ENCODE data around the gene UBR4. TPM values are rescaled to one million over a fixed set of nuclear protein-coding genes. Genes with fewer than 3 reads are reported as not detected.
A peak's percentile ranks its signal among the peaks of the same experiment; 100 is the strongest.

The UBR4 gene
- total and polyA plus RNA-seq, 3 donors from 2014 or later: 301 to 708 (median 613) TPM

GRCh38 chr1:19100028-19100427, 110.0 kb downstream of the UBR4 start:
- Histone ChIP-seq H3K9me3 (no peaks in the 10 kb centered on the region), H3K27me3 (no peaks in the 10 kb centered on the region), H3K4me3 (no peak overlapping the region), H3K4me1 (peaks cover 6% of the 10 kb centered on the region), H3K36me3 (ENCODE audit: low read depth, missing control alignments) (no peaks in the 10 kb centered on the region), H3K27ac (no peak overlapping the region)
- TF ChIP-seq CTCF (IDR thresholded peaks at IDR 0.05): no peak
- TF ChIP-seq POLR2A (IDR thresholded peaks at IDR 0.05): no peak
- intact Hi-C loops (cut with DNase I; ENCODE audit: low total_unique reads): no loop called here
- 91 to 98% methylated on average over 5 of the region's 5 CpGs for WGBS, 2 donors
- no peak for DNase-seq

GRCh38 chr1:19096990-19097389, 113.1 kb downstream of the UBR4 start:
- Histone ChIP-seq H3K4me1 (peaks cover 6% of the 10 kb centered on the region), H3K4me3 (no peak overlapping the region), H3K36me3 (ENCODE audit: low read depth, missing control alignments) (no peaks in the 10 kb centered on the region), H3K27me3 (no peaks in the 10 kb centered on the region), H3K9me3 (no peaks in the 10 kb centered on the region), H3K27ac (no peak overlapping the region)
- TF ChIP-seq CTCF (IDR thresholded peaks at IDR 0.05): no peak
- no peak for TF ChIP-seq POLR2A (IDR thresholded peaks at IDR 0.05)
- DNase-seq: no peak
- intact Hi-C loops (cut with DNase I; ENCODE audit: low total_unique reads): loop anchor here (10.0 kb wide), 1 partner anchor 192 kb away; the partner anchor contains the start of gene ALDH4A1
- 79 to 90% methylated on average over 5 of the region's 5 CpGs for WGBS, 2 donors

- intact Hi-C loops (cut with DNase I; ENCODE audit: low total_unique reads): loop anchor here (10.0 kb wide), 1 partner anchor 191 kb away; the partner anchor contains the start of gene ALDH4A1
- H3K36me3 ChIP-seq (ENCODE audit: low read depth, missing control alignments): no peaks in the 10 kb centered on the region
Observed at GRCh38 chr1:19096036-19096833, 113.8 kb downstream of the UBR4 start.

GRCh38 chr1:19091196-19091953, 118.7 kb downstream of the UBR4 start:
- H3K27me3 ChIP-seq: no peaks in the 10 kb centered on the region
- H3K9me3 ChIP-seq: no peaks in the 10 kb centered on the region
- H3K36me3 ChIP-seq (ENCODE audit: low read depth, missing control alignments): no peaks in the 10 kb centered on the region
- WGBS, 2 donors: 71 to 89% methylated on average over 8 of the region's 8 CpGs
- H3K4me1 ChIP-seq: no peaks in the 10 kb centered on the region
- no peak for DNase-seq
- no peak overlapping the region for H3K27ac ChIP-seq
- TF ChIP-seq POLR2A (IDR thresholded peaks at IDR 0.05) (no peak), CTCF (IDR thresholded peaks at IDR 0.05) (no peak)
- no peak overlapping the region for H3K4me3 ChIP-seq
- intact Hi-C loops (cut with DNase I; ENCODE audit: low total_unique reads): loop anchor here (10.0 kb wide), 1 partner anchor 187 kb away; the partner anchor contains the start of gene ALDH4A1

More at GRCh38 chr1:19096036-19096833, 113.8 kb downstream of the UBR4 start:
- no peak for DNase-seq
- Histone ChIP-seq H3K4me3 (no peak overlapping the region), H3K4me1 (peaks cover 6% of the 10 kb centered on the region), H3K9me3 (no peaks in the 10 kb centered on the region), H3K27ac (no peak overlapping the region), H3K27me3 (no peaks in the 10 kb centered on the region)
- WGBS, 2 donors: 79 to 81% methylated on average over 7 of the region's 7 CpGs
- TF ChIP-seq CTCF (IDR thresholded peaks at IDR 0.05) (peak in 1 of 3 experiments; percentile 25), POLR2A (IDR thresholded peaks at IDR 0.05) (no peak)
